Measurements from ENCODE around the gene NEIL1. TPM values are rescaled to one million over a fixed set of nuclear protein-coding genes. Genes with fewer than 3 reads are reported as not detected.

The NEIL1 gene
- total and polyA plus RNA-seq, 2 of the 8 experiments (the other 6 are each of a cell fraction or from before 2014, with no cell fraction given): 10.4 to 10.9 TPM

- Histone ChIP-seq H3K27me3 (replicated peaks in 1 of 4; ENCODE audit: control insufficient read depth in 3 of 4, extremely low read depth in 1 of 4, insufficient read depth in 3 of 4, low read length in 3 of 4) (no peaks in the 10 kb centered on the region), H3K14ac (ENCODE audit: insufficient read length) (no peak overlapping the region), H3K18ac (ENCODE audit: extremely low read depth, low read length) (no peak overlapping the region), H3K79me1 (ENCODE audit: low read depth, low read length) (no peaks in the 10 kb centered on the region), H3K9me3 (ENCODE audit: insufficient read depth in 2 of 2, low read depth in 1 of 2, low read length in 1 of 2) (no peaks in the 10 kb centered on the region), H3K4me3 (ENCODE audit: extremely low read depth in 1 of 4, insufficient read depth in 2 of 4, low read depth in 3 of 4, low read length in 4 of 4) (no peak overlapping the region), H4K91ac (replicated peaks; ENCODE audit: insufficient read length, low read length) (no peak overlapping the region), H2AK5ac (ENCODE audit: low read depth, low read length) (no peak overlapping the region), H2BK20ac (ENCODE audit: low read length) (no peak overlapping the region), H3K23ac (ENCODE audit: insufficient read length) (no peak overlapping the region), H3K56ac (replicated peaks; ENCODE audit: insufficient read length, low read depth, low read length) (no peak overlapping the region), H3K79me2 (ENCODE audit: control insufficient read depth in 1 of 2, insufficient read depth in 2 of 2, low read length in 2 of 2) (no peaks in the 10 kb centered on the region), H2AFZ (ENCODE audit: low read length) (no peak overlapping the region), H3K27ac (ENCODE audit: low read depth, low read length) (no peak overlapping the region), H2BK15ac (ENCODE audit: low read length) (no peak overlapping the region), H3K9ac (replicated peaks in 1 of 4; ENCODE audit: extremely low read depth in 1 of 4, low read depth in 3 of 4, low read length in 3 of 4) (no peak overlapping the region), H2BK12ac (ENCODE audit: low read depth, low read length) (no peak overlapping the region), H3K23me2 (ENCODE audit: low read depth, low read length) (no peaks in the 10 kb centered on the region), H4K20me1 (replicated peaks in 1 of 2; ENCODE audit: control insufficient read depth in 1 of 2, insufficient read depth in 2 of 2, low read length in 2 of 2) (peaks cover 0 to 5% of the 10 kb centered on the region in 2 experiments), H2BK120ac (replicated peaks; ENCODE audit: low read depth, low read length) (no peak overlapping the region), H4K5ac (ENCODE audit: insufficient read length, low read depth, low read length) (no peak overlapping the region), H3K36me3 (ENCODE audit: control insufficient read depth in 2 of 4, insufficient read depth in 4 of 4, low read length in 3 of 4) (peaks cover 0 to 25% (median 3%) of the 10 kb centered on the region in 4 experiments; a peak in 5 of 8 replicates), H3K4me2 (ENCODE audit: insufficient read depth in 1 of 2, low read depth in 2 of 2, low read length in 2 of 2) (no peak overlapping the region), H4K8ac (ENCODE audit: extremely low read depth, insufficient read depth, low read length) (no peak overlapping the region), H2BK5ac (ENCODE audit: low read depth, low read length) (no peak overlapping the region), H3K4ac (replicated peaks; ENCODE audit: insufficient read length, low read depth, low read length) (no peak overlapping the region), H3K4me1 (replicated peaks in 1 of 4; ENCODE audit: control insufficient read depth in 3 of 4, insufficient read depth in 4 of 4, low read length in 3 of 4) (no peaks in the 10 kb centered on the region)
- no peak for FAIRE-seq
- WGBS, 2 experiments (ENCODE audit: extremely low coverage in 1 of 2, insufficient coverage in 1 of 2, insufficient read length in 1 of 2, insufficient replicate concordance in 2 of 2, low coverage in 1 of 2, low lambda C conversion rate in 2 of 2, missing lambda C conversion rate in 1 of 2): 87% methylated on average over 9 of the region's 10 CpGs; no CpG with 5 or more reads in 1 of the 2 experiments
- CTCF ChIA-PET (ENCODE audit: partially characterized antibody): interaction anchor here (1.4 kb wide), 1 partner anchor 9 kb away, joined by 5 read pairs; no protein-coding TSS in a partner anchor
- DNase-seq (ENCODE audit: low read depth in 1 of 2, low spot score in 2 of 2): no peak
- POLR2A ChIA-PET (ENCODE audit: partially characterized antibody): interaction anchor here (1.2 to 6.5 kb wide), 3 partner anchors 9 to 15 kb away, joined by 3 to 69 read pairs (median 9); partner anchors contain the start of genes MAN2C1 and NEIL1
- TF ChIP-seq MAX (IDR thresholded peaks at IDR 0.05): no peak
- no peak for TF ChIP-seq GTF2F1 (IDR thresholded peaks at IDR 0.05; ENCODE audit: borderline replicate concordance, low read depth, low read length)
- TF ChIP-seq CREB1 (IDR thresholded peaks at IDR 0.05): no peak
- TF ChIP-seq GABPA (IDR thresholded peaks at IDR 0.05; ENCODE audit: borderline replicate concordance, insufficient read depth, low read length): no peak
- no peak for TF ChIP-seq PHF8 (conservative IDR thresholded peaks at IDR 0.05; ENCODE audit: low read depth, low read length)
- no peak for TF ChIP-seq SAP30 (IDR thresholded peaks at IDR 0.05; ENCODE audit: insufficient read depth, insufficient replicate concordance, low read length)
- TF ChIP-seq ZNF274 (IDR thresholded peaks at IDR 0.05; ENCODE audit: borderline replicate concordance, extremely low read depth, low read length): no peak
- TF ChIP-seq CHD1 (IDR thresholded peaks at IDR 0.05; ENCODE audit: low read depth, low read length): no peak
- TF ChIP-seq RAD21 (IDR thresholded peaks at IDR 0.05 in 1 of 2, conservative IDR thresholded peaks at IDR 0.05 in 1 of 2; ENCODE audit: low read depth in 2 of 2, low read length in 2 of 2): no peak
- no peak for TF ChIP-seq E2F6 (IDR thresholded peaks at IDR 0.05)
These were observed 12.1 kb downstream of the NEIL1 start for GRCh38 chr15:75358771-75359536.
